ENCODE measurements around the gene MEF2C.

Gene MEF2C

GRCh38 chr5:88686726-88687125 lies 196.3 kb downstream of the MEF2C start:
- no peak for DNase-seq

- no peak for DNase-seq
Observed at GRCh38 chr5:88685591-88686541, 197.1 kb downstream of the MEF2C start.

GRCh38 chr5:88683506-88684135 lies 199.4 kb downstream of the MEF2C start:
- DNase-seq, result no peak

- DNase-seq, result no peak
Observed at GRCh38 chr5:88682881-88683361, 200.1 kb downstream of the MEF2C start.

GRCh38 chr5:88682131-88682530 lies 200.9 kb downstream of the MEF2C start:
- DNase-seq, result no peak

- DNase-seq, result no peak
Observed at GRCh38 chr5:88681211-88681803, 201.7 kb downstream of the MEF2C start.

GRCh38 chr5:88680253-88681132 lies 202.5 kb downstream of the MEF2C start:
- DNase-seq, result peak; percentile 81

GRCh38 chr5:88679638-88680037 lies 203.3 kb downstream of the MEF2C start:
- DNase-seq, result no peak

- DNase-seq, result no peak
Observed at GRCh38 chr5:88678770-88679381, 204.1 kb downstream of the MEF2C start.

- no peak for DNase-seq
Observed at GRCh38 chr5:88677943-88678769, 204.8 kb downstream of the MEF2C start.

GRCh38 chr5:88677376-88677895 lies 205.5 kb downstream of the MEF2C start:
- no peak for DNase-seq

- DNase-seq, result no peak
Observed at GRCh38 chr5:88676637-88677375, 206.2 kb downstream of the MEF2C start.

- peak; percentile 90 for DNase-seq
Observed at GRCh38 chr5:88675708-88676636, 207.0 kb downstream of the MEF2C start.

- DNase-seq, result no peak
Observed at GRCh38 chr5:88675168-88675707, 207.7 kb downstream of the MEF2C start.

GRCh38 chr5:88674356-88675167 lies 208.4 kb downstream of the MEF2C start:
- peak; percentile 69 for DNase-seq

- no peak for DNase-seq
Observed at GRCh38 chr5:88673253-88674105, 209.5 kb downstream of the MEF2C start.

Measured in OCI-M1 (cell line).